ENCODE measurements around the gene ATP6V0C. TPM values are rescaled to one million over a fixed set of nuclear protein-coding genes. Genes with fewer than 3 reads are reported as not detected.

Gene ATP6V0C
- total RNA-seq, 2 donors from 2014 or later, result 33.5 to 38.9 TPM

- peaks cover 60% of the 10 kb centered on the region for H3K4me1 ChIP-seq
- intact Hi-C loops (cut with DNase I), result no loop called here
- no peak for ATAC-seq
- no peak overlapping the region for H3K4me3 ChIP-seq
- H3K9me3 ChIP-seq, result no peaks in the 10 kb centered on the region
- peaks cover 0 to 1% of the 10 kb centered on the region in 2 donors for H3K36me3 ChIP-seq (replicated peaks in 1 of 2; ENCODE audit: insufficient read depth in 1 of 2, low read depth in 2 of 2)
- no peaks in the 10 kb centered on the region for H3K27me3 ChIP-seq
- no peak for DNase-seq
- peak overlapping the region in 2 of 4 donors; percentile 71 to 77 for H3K27ac ChIP-seq
- 79 to 85% methylated on average over 13 to 20 of the region's 20 CpGs for WGBS, 2 donors
- no peak for TF ChIP-seq CTCF (IDR thresholded peaks at IDR 0.05)
- no peak for TF ChIP-seq POLR2A (IDR thresholded peaks at IDR 0.05)
These were observed 13.3 kb upstream of the ATP6V0C start for GRCh38 chr16:2500430-2500917.

GRCh38 chr16:2500918-2501750, 12.6 kb upstream of the ATP6V0C start:
- H3K36me3 ChIP-seq (replicated peaks in 1 of 2; ENCODE audit: insufficient read depth in 1 of 2, low read depth in 2 of 2), result peaks cover 0 to 1% of the 10 kb centered on the region in 2 donors
- TF ChIP-seq POLR2A (IDR thresholded peaks at IDR 0.05) (peak in 1 of 3 donors; percentile 4), CTCF (IDR thresholded peaks at IDR 0.05) (peak; percentile 94 to 97 (median 96))
- peak overlapping the region in 3 of 4 donors; percentile 59 to 77 (median 71) for H3K27ac ChIP-seq
- WGBS, 2 donors, result 39 to 68% methylated on average over 5 to 23 of the region's 23 CpGs
- ATAC-seq (peak; percentile 74), DNase-seq (peak; percentile 83 to 89 (median 86))
- no peaks in the 10 kb centered on the region for H3K27me3 ChIP-seq
- intact Hi-C loops (cut with DNase I), result no loop called here
- peaks cover 60% of the 10 kb centered on the region for H3K4me1 ChIP-seq
- H3K9me3 ChIP-seq, result no peaks in the 10 kb centered on the region
- no peak overlapping the region for H3K4me3 ChIP-seq

GRCh38 chr16:2501946-2502895, 11.5 kb upstream of the ATP6V0C start:
- H3K4me1 ChIP-seq, result peaks cover 56% of the 10 kb centered on the region
- WGBS, 2 donors, result 54 to 59% methylated on average over 4 to 18 of the region's 18 CpGs
- intact Hi-C loops (cut with DNase I), result no loop called here
- no peaks in the 10 kb centered on the region for H3K27me3 ChIP-seq
- no peak overlapping the region for H3K4me3 ChIP-seq
- H3K27ac ChIP-seq, result peak overlapping the region; percentile 55 to 77 (median 65)
- DNase-seq (peak in 1 of 4 donors; percentile 17), ATAC-seq (no peak)
- no peaks in the 10 kb centered on the region for H3K36me3 ChIP-seq (replicated peaks in 1 of 2; ENCODE audit: insufficient read depth in 1 of 2, low read depth in 2 of 2)
- no peak for TF ChIP-seq CTCF (IDR thresholded peaks at IDR 0.05)
- TF ChIP-seq POLR2A (IDR thresholded peaks at IDR 0.05), result no peak
- H3K9me3 ChIP-seq, result no peaks in the 10 kb centered on the region

GRCh38 chr16:2505695-2506094, 8.1 kb upstream of the ATP6V0C start:
- H3K4me3 ChIP-seq, result no peak overlapping the region
- H3K36me3 ChIP-seq (replicated peaks in 1 of 2; ENCODE audit: insufficient read depth in 1 of 2, low read depth in 2 of 2), result no peaks in the 10 kb centered on the region
- DNase-seq (no peak), ATAC-seq (no peak)
- TF ChIP-seq CTCF (IDR thresholded peaks at IDR 0.05) (no peak), POLR2A (IDR thresholded peaks at IDR 0.05) (no peak)
- peak overlapping the region in 1 of 4 donors; percentile 39 for H3K27ac ChIP-seq
- WGBS, 2 donors, result 86 to 87% methylated on average over 14 of the region's 14 CpGs
- no peaks in the 10 kb centered on the region for H3K27me3 ChIP-seq
- intact Hi-C loops (cut with DNase I), result no loop called here
- H3K9me3 ChIP-seq, result no peaks in the 10 kb centered on the region
- H3K4me1 ChIP-seq, result peaks cover 23% of the 10 kb centered on the region

All from body of pancreas (tissue), 4 donors.